HG02642 (cell line): ENCODE measurements around the gene CPAMD8.
"Not testable (repeated sequence)": the region's sequence is repeated elsewhere in the genome, so short reads cannot be mapped to it uniquely, and the experiment has no call there.

Experiments used
- ATAC-seq: cut with Tn5 transposase; IDR thresholded peaks from one replicate; pipeline ENCODE4 v1.9.1; 2021; ENCODE audit warnings: mild to moderate bottlenecking; ENCODE audit not compliant: unreplicated experiment, poor library complexity

Gene CPAMD8

GRCh38 chr19:16880884-16881554 is 145.6 kb downstream of the CPAMD8 start:
- no peak for ATAC-seq

GRCh38 chr19:16878181-16878965 is 148.2 kb downstream of the CPAMD8 start:
- no peak for ATAC-seq

- no peak for ATAC-seq
These were observed 149.0 kb downstream of the CPAMD8 start for GRCh38 chr19:16877581-16877980.

GRCh38 chr19:16876904-16877361 is 149.7 kb downstream of the CPAMD8 start:
- no peak for ATAC-seq

- ATAC-seq: no peak
These were observed 150.7 kb downstream of the CPAMD8 start for GRCh38 chr19:16875584-16876555.

GRCh38 chr19:16874978-16875299 is 151.7 kb downstream of the CPAMD8 start:
- ATAC-seq: not testable (repeated sequence)

GRCh38 chr19:16874250-16874977 is 152.2 kb downstream of the CPAMD8 start:
- ATAC-seq: no peak

GRCh38 chr19:16873594-16873993 is 153.0 kb downstream of the CPAMD8 start:
- ATAC-seq: no peak

- no peak for ATAC-seq
These were observed 153.9 kb downstream of the CPAMD8 start for GRCh38 chr19:16872728-16873127.

- no peak for ATAC-seq
These were observed 154.7 kb downstream of the CPAMD8 start for GRCh38 chr19:16871871-16872270.

- ATAC-seq: no peak
These were observed 157.2 kb downstream of the CPAMD8 start for GRCh38 chr19:16869331-16869972.

- no peak for ATAC-seq
These were observed 158.0 kb downstream of the CPAMD8 start for GRCh38 chr19:16868423-16869130.

GRCh38 chr19:16867211-16867610 is 159.4 kb downstream of the CPAMD8 start:
- no peak for ATAC-seq

- no peak for ATAC-seq
These were observed 163.7 kb downstream of the CPAMD8 start for GRCh38 chr19:16862826-16863415.

- no peak for ATAC-seq
These were observed 164.8 kb downstream of the CPAMD8 start for GRCh38 chr19:16861834-16862233.

GRCh38 chr19:16861011-16861410 is 165.6 kb downstream of the CPAMD8 start:
- ATAC-seq: no peak

- no peak for ATAC-seq
These were observed 166.5 kb downstream of the CPAMD8 start for GRCh38 chr19:16860118-16860517.

GRCh38 chr19:16859626-16860025 is 167.0 kb downstream of the CPAMD8 start:
- no peak for ATAC-seq

GRCh38 chr19:16856091-16856490 is 170.5 kb downstream of the CPAMD8 start:
- no peak for ATAC-seq
